ENCODE data around the gene KRTAP19-3.

KRTAP19-3 gene

GRCh38 chr21:30491963-30492428 lies at the start of gene KRTAP19-3:
Gene KRTAP19-3 (minus strand): TSS chr21:30492013. CDS start chr21:30491957, 56 bp downstream.
- no peak for DNase-seq

- DNase-seq, result no peak
Measured at GRCh38 chr21:30518876-30519275, 27.1 kb upstream of the KRTAP19-3 start.

GRCh38 chr21:30515681-30516080 lies 23.9 kb upstream of the KRTAP19-3 start:
- no peak for DNase-seq

GRCh38 chr21:30505621-30506205 lies 13.9 kb upstream of the KRTAP19-3 start:
- peak; percentile 34 for DNase-seq

- DNase-seq, result no peak
Measured at GRCh38 chr21:30502041-30502440, 10.2 kb upstream of the KRTAP19-3 start, which contains the start of gene KRTAP19-5. Gene KRTAP19-5 (minus strand): TSS chr21:30502141. CDS start chr21:30502090, 51 bp downstream.

- no peak for DNase-seq
Measured at GRCh38 chr21:30497065-30497464, 5.3 kb upstream of the KRTAP19-3 start, which contains the start of gene KRTAP19-4. Gene KRTAP19-4 (minus strand): TSS chr21:30497165. CDS start chr21:30497110, 55 bp downstream.

- no peak for DNase-seq
Measured at GRCh38 chr21:30487336-30487735, 4.5 kb downstream of the KRTAP19-3 start, which contains the start of gene KRTAP19-2. Gene KRTAP19-2 (minus strand): TSS chr21:30487436. CDS start chr21:30487348, 88 bp downstream.

GRCh38 chr21:30486180-30486579 lies 5.6 kb downstream of the KRTAP19-3 start:
- DNase-seq, result no peak

GRCh38 chr21:30482130-30482529 lies 9.7 kb downstream of the KRTAP19-3 start:
- no peak for DNase-seq

- no peak for DNase-seq
Measured at GRCh38 chr21:30480145-30480544, 11.7 kb downstream of the KRTAP19-3 start, which contains the start of gene KRTAP19-1. Gene KRTAP19-1 (minus strand): TSS chr21:30480367. CDS start chr21:30480317, 50 bp downstream.

GRCh38 chr21:30479259-30479658 lies 12.6 kb downstream of the KRTAP19-3 start:
- no peak for DNase-seq

GRCh38 chr21:30478004-30478403 lies 13.8 kb downstream of the KRTAP19-3 start:
- no peak for DNase-seq

- no peak for DNase-seq
Measured at GRCh38 chr21:30468900-30469714, 22.7 kb downstream of the KRTAP19-3 start.

GRCh38 chr21:30463713-30464112 lies 28.1 kb downstream of the KRTAP19-3 start:
- DNase-seq, result peak; percentile 1

GRCh38 chr21:30448514-30448913 lies 43.3 kb downstream of the KRTAP19-3 start:
- DNase-seq, result no peak

GRCh38 chr21:30447056-30447455 lies 44.8 kb downstream of the KRTAP19-3 start:
- DNase-seq, result no peak

GRCh38 chr21:30444204-30444603 lies 47.6 kb downstream of the KRTAP19-3 start:
- no peak for DNase-seq

GRCh38 chr21:30443226-30443625 lies 48.6 kb downstream of the KRTAP19-3 start:
- DNase-seq, result no peak
